ENCODE results near the gene ZDBF2. TPM values are rescaled to one million over a fixed set of nuclear protein-coding genes. Genes with fewer than 3 reads are reported as not detected.
"Not testable (repeated sequence)": the region's sequence is repeated elsewhere in the genome, so short reads cannot be mapped to it uniquely, and the experiment has no call there.

ZDBF2 gene
- total RNA-seq, 1 donor from 2014 or later = 10.8 TPM

GRCh38 chr2:206259376-206260187 lies 14.9 kb upstream of the ZDBF2 start:
- intact Hi-C loops (cut with micrococcal nuclease) = loop anchor here (1.0 kb wide), 1 partner anchor 95 kb away; no protein-coding TSS in a partner anchor

DNA sequence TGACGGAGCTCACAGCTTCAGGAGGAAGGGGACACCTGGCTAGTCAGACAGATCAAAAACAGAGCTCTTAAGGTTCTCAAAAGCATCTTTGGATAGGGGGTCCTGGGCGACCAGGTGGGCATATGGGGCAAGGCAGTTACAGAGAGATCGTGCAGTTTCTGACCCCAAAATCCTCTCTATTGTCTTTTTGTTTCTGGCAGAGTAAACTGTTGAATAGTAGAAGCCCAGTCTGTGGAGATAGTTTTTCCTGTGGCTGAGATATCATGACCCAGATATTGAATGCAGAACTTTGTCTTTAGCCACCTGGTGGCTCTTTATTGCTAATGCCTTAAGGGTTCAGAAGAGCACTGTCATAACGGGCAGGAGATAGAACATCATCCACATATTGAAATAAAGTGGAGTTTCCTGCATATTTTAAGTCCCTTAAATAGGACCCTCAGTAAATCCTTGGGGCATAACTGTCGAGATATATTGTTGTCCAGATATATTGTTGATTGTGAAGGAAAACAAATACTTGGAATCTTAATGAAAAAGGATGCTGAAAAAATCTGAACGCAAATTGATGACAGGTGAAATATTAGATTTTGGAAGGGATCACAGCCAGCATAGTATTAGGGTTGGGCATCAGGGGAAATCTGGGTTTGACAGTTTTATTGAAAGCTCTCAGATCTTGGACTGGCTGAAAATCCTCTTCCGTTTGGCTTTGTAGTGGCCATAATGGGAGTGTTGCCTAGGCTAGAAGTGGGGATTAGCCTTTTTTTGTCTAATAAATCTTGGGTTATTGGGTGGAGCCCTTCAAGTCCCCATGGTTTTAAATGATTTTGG lies 14.1 kb upstream of the ZDBF2 start:
- intact Hi-C loops (cut with micrococcal nuclease) = loop anchor here (1.0 kb wide), 1 partner anchor 96 kb away; no protein-coding TSS in a partner anchor

DNA sequence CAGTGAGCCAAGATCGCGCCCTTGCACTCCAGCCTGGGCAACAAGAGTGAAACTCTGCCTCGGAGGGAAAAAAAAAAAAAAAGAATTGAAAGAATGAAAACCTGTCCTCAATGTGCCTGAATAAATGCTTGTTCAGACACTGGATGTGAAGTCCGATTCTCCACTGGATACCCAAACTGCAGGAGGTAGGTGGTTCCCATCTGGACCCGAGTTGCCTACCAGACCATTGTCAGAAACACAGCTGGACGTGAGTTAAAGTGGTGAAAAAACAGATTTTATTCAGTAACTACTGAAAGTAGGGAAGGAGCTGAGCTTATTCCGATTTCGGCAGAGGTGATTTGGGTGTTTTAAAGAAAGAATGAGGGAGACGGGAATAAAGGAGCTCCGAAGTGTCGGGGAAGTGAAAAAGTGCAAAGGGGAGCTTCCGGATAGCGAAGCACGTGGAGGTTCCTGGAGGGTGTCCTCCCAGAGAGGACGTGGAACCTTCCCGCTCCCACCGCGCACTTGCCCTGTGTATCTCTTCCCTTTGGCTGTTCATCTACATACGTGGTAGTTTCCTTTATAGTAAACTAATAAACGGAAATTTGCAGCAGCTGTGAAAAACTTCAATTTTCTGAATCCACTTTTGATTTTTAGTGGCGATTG lies 10.4 kb upstream of the ZDBF2 start:
- intact Hi-C loops (cut with micrococcal nuclease) = no loop called here

GRCh38 chr2:206266130-206267125 lies 8.0 kb upstream of the ZDBF2 start:
- intact Hi-C loops (cut with micrococcal nuclease) = no loop called here

- intact Hi-C loops (cut with micrococcal nuclease) = no loop called here
Observed at GRCh38 chr2:206267567-206267966, 6.9 kb upstream of the ZDBF2 start.

DNA sequence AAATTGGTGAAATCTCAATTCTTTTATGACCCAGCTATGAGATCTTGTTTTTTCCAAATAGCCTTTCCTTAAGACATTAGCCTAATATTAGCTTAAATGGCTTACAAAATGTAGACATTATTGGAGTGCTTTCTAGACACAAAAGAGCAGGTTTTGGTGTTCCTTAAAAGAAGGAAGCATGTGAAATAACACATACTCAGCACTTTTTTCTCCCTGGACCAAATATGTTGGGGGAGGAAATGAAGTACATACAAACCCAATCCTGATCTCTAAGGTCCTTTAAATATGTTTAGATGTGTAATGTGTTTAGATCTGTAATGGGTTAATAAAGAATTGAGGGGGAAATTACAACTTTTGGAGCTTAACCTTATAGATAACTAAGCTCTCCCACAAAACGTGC lies 3.4 kb upstream of the ZDBF2 start:
- intact Hi-C loops (cut with micrococcal nuclease) = loop anchor here (10.0 kb wide), 4 partner anchors 1254 to 1984 kb away; partner anchors contain the start of genes CREB1, IDH1, METTL21A and PLEKHM3

- intact Hi-C loops (cut with micrococcal nuclease) = loop anchor here (1.0 to 10.0 kb wide), 7 partner anchors 9 to 1981 kb away; partner anchors contain the start of genes CREB1, IDH1, INO80D and METTL21A
Observed at GRCh38 chr2:206273905-206274304, 558 bp upstream of the ZDBF2 start.

GRCh38 chr2:206275312-206276055 lies 1.0 kb downstream of the ZDBF2 start:
- intact Hi-C loops (cut with micrococcal nuclease) = loop anchor here (1.0 to 10.0 kb wide), 9 partner anchors 25 to 1979 kb away; partner anchors contain the start of genes ADAM23, CREB1, EEF1B2 and FASTKD2

GRCh38 chr2:206276169-206276942 lies 1.9 kb downstream of the ZDBF2 start:
- intact Hi-C loops (cut with micrococcal nuclease) = loop anchor here (1.0 to 10.0 kb wide), 6 partner anchors 166 to 1978 kb away; partner anchors contain the start of genes ADAM23, CREB1, FASTKD2 and IDH1

DNA sequence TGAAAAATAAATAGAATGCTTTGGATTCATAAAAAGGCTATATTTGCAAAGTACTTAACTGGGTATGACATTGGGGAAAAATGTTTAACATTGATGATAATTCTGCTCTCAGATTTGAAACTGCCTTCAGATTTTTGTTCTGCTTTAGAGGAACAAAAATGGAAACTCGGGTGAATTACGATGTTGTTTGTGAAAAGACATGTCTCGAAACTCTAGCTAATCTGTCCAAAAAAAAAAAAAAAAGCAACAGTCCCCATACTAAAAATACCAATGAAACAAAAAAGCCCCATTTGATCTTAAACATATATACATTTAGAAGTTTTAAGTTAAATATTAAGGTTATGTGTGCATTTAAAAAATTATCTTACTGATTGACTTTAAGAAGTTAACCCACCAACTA lies 3.0 kb downstream of the ZDBF2 start:
- intact Hi-C loops (cut with micrococcal nuclease) = loop anchor here (5.0 to 10.0 kb wide), 5 partner anchors 165 to 1977 kb away; partner anchors contain the start of genes ADAM23, CREB1, IDH1 and METTL21A

GRCh38 chr2:206282746-206283145 lies 8.3 kb downstream of the ZDBF2 start:
- intact Hi-C loops (cut with micrococcal nuclease) = no loop called here

GRCh38 chr2:206287197-206287596 lies 12.7 kb downstream of the ZDBF2 start:
- intact Hi-C loops (cut with micrococcal nuclease) = no loop called here

DNA sequence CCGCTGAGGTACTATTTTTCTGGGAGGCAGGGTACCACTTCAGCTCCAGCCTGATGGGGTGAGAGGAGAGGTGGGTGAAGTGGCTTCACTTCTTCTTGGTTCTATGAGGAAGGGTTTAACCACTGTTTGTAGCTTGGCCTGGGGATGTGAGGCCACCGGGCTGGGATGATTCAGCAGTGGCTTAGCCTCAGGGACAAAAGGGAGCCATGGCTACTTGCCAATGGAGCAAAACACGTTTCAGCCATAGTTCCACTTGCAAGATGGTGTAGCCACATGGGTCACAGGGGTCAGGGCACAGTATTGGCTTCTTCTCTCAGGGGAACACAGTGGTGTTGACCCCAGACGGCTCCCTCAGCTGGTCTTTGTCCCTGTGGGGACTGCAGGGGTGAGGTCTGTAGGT lies 14.9 kb downstream of the ZDBF2 start:
- intact Hi-C loops (cut with micrococcal nuclease) = no loop called here

DNA sequence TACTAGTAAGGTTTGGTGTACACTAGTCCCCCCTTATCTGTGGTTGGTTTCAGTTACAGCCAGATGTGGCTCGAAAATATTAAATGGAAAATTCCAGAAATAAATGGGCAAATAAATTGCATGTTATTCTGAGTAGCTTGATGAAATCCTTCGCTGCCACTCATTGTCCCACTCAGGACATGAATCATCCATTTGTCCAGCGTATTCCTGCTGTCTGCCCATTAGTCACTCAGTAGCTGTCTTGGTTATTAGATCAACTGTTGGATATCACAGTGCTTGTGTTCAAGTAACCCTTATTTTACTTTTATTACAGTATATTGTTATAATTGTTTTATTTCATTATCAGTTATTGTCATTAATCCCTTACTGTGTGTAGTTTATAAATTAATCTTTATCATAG lies 21.7 kb downstream of the ZDBF2 start:
- intact Hi-C loops (cut with micrococcal nuclease) = no loop called here

DNA sequence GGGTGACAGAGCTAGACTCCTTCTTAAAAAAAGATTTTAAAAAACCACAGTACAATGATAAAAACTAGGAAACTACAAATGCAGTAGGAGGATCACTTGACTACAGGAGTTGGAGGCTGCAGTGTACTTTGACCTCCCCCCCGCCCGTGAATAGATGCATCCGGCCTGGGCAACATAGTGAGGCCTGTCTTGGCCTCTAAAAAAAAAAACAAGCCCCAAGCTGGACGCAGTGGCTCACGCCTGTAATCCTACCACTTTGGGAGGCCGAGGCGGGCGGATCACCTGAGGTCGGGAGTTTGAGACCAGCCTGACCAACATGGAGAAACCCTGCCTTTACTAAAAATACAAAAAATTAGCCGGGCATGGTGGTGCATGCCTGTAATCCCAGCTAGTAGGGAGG lies 25.1 kb downstream of the ZDBF2 start:
- intact Hi-C loops (cut with micrococcal nuclease) = not testable (repeated sequence)

DNA sequence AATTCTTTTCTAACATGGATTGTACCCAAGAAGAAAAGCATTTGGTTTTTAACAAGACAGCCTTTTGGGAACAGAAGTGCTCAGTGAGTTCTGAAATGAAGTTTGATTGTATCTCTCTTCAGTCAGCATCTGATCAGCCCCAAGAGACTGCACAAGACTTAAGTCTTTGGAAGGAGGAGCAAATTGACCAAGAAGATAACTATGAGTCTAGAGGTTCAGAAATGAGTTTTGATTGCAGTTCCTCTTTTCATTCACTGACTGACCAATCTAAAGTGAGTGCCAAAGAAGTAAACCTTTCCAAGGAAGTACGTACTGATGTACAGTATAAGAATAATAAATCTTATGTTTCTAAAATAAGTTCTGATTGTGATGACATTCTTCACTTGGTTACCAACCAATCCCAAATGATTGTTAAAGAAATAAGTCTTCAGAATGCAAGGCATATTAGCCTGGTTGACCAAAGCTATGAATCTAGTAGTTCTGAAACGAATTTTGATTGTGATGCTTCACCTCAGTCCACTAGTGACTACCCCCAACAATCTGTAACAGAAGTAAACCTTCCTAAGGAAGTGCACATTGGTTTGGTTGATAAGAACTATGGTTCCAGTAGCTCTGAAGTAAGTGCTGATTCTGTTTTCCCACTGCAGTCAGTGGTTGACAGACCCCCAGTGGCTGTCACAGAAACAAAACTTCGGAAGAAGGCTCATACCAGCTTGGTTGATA lies 31.2 kb downstream of the ZDBF2 start:
- intact Hi-C loops (cut with micrococcal nuclease) = no loop called here

- intact Hi-C loops (cut with micrococcal nuclease) = no loop called here
Observed at GRCh38 chr2:206311026-206311425, 36.6 kb downstream of the ZDBF2 start.

DNA sequence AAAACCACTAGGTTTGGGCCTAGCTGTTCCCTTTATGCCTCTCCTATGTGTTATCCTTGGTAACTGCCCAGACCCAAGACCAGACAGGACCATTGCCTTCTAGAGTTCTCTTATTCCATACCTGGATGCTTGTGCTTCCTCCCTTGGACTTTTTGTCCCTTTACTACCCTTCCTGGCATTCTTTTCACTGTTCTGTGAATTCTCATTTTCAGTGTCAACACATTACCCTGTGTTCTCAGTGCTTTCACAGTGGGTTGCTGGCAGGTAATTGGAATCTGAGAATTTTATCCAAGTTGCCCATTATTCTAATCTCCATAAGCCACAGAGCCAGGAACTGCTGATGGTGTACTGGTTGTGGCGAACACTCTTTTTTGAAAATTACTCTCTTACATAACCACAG lies 41.7 kb downstream of the ZDBF2 start:
- intact Hi-C loops (cut with micrococcal nuclease) = no loop called here
